H9 (cell line): ENCODE measurements around the gene FOXL1. TPM values are rescaled to one million over a fixed set of nuclear protein-coding genes. Genes with fewer than 3 reads are reported as not detected.

Experiments
- DNase-seq: peaks from one replicate; pipeline ENCODE4 v3.0.0-alpha.2; 2017
- H2AFZ ChIP-seq: one replicate; pipeline ENCODE4 v1.6.1; 2013; ENCODE audit warnings: mild to moderate bottlenecking, low read length, control low read depth, moderate library complexity
- H2AK5ac ChIP-seq: 2 replicates; pipeline ENCODE4 v1.6.1; 2013; ENCODE audit warnings: low read length, control low read depth, mixed read lengths; ENCODE audit not compliant: insufficient read length
- H2BK120ac ChIP-seq: one replicate; pipeline ENCODE4 v1.6.1; 2013; ENCODE audit warnings: low read depth, mild to moderate bottlenecking, low read length, control low read depth, inconsistent platforms; ENCODE audit not compliant: poor library complexity, severe bottlenecking
- H2BK12ac ChIP-seq: 2 replicates; pipeline ENCODE4 v1.6.1; 2013; ENCODE audit warnings: low read length, control low read depth, mixed read lengths, low read depth; ENCODE audit not compliant: insufficient read length
- H2BK15ac ChIP-seq: 2 replicates; pipeline ENCODE4 v1.6.1; 2013; ENCODE audit warnings: low read depth, low read length, control low read depth
- H2BK20ac ChIP-seq: one replicate; pipeline ENCODE4 v1.6.1; 2013; ENCODE audit warnings: low read depth, mild to moderate bottlenecking, low read length, control low read depth, inconsistent platforms; ENCODE audit not compliant: poor library complexity, severe bottlenecking
- H2BK5ac ChIP-seq: 2 replicates; pipeline ENCODE4 v1.6.1; 2013; ENCODE audit warnings: low read length, control low read depth, mixed read lengths; ENCODE audit not compliant: insufficient read length
- H3K14ac ChIP-seq: 2 replicates; pipeline ENCODE4 v1.6.1; 2013; ENCODE audit warnings: low read length, control low read depth; ENCODE audit not compliant: insufficient read depth
- H3K18ac ChIP-seq: 2 replicates; pipeline ENCODE4 v1.6.1; 2013; ENCODE audit warnings: low read depth, mild to moderate bottlenecking, mixed read lengths, low read length, control low read depth; ENCODE audit not compliant: insufficient read length
- H3K23ac ChIP-seq: 2 replicates; pipeline ENCODE4 v1.6.1; 2013; ENCODE audit warnings: low read length, control low read depth, mixed read lengths, low read depth; ENCODE audit not compliant: insufficient read length
- H3K23me2 ChIP-seq: 2 replicates; pipeline ENCODE4 v1.6.1; 2013; ENCODE audit warnings: low read depth, mild to moderate bottlenecking, mixed read lengths, low read length, control low read depth; ENCODE audit not compliant: insufficient read length, poor library complexity, severe bottlenecking
- H3K27ac ChIP-seq: 2 replicates; pipeline ENCODE4 v1.5.1; 2013; ENCODE audit warnings: low read length, control low read depth, mixed read lengths, low read depth; ENCODE audit not compliant: insufficient read length
- H3K27me3 ChIP-seq: 2 replicates; pipeline ENCODE4 v1.6.1; 2013; ENCODE audit warnings: low read length, control low read depth, inconsistent platforms; ENCODE audit not compliant: insufficient read depth
- H3K4ac ChIP-seq: 2 replicates; pipeline ENCODE4 v1.6.1; 2013; ENCODE audit warnings: low read depth, mild to moderate bottlenecking, control low read depth, inconsistent platforms, low read length, moderate library complexity
- H3K4me1 ChIP-seq: 2 replicates; pipeline ENCODE4 v1.6.1; 2013; ENCODE audit warnings: low read length, control low read depth, inconsistent platforms; ENCODE audit not compliant: insufficient read depth
- H3K4me2 ChIP-seq: 2 replicates; pipeline ENCODE4 v1.6.1; 2013; ENCODE audit warnings: low read length, control low read depth, mixed read lengths; ENCODE audit not compliant: insufficient read length, insufficient read depth
- H3K56ac ChIP-seq: 2 replicates; pipeline ENCODE4 v1.6.1; 2013; ENCODE audit warnings: low read depth, mild to moderate bottlenecking, mixed read lengths, low read length, control low read depth; ENCODE audit not compliant: insufficient read length
- H3K79me1 ChIP-seq: 2 replicates; pipeline ENCODE4 v1.6.1; 2013; ENCODE audit warnings: low read depth, mild to moderate bottlenecking, moderate library complexity, low read length, control low read depth, inconsistent platforms; ENCODE audit not compliant: insufficient read depth, poor library complexity, severe bottlenecking
- H3K79me2 ChIP-seq: 2 replicates; pipeline ENCODE4 v1.6.1; 2013; ENCODE audit warnings: low read length, control low read depth, inconsistent platforms; ENCODE audit not compliant: insufficient read depth
- H3K9ac ChIP-seq: 2 replicates; pipeline ENCODE4 v1.6.1; 2013; ENCODE audit warnings: low read length, control low read depth, mixed read lengths; ENCODE audit not compliant: insufficient read length; ENCODE audit errors: extremely low read depth
- H3K9me3 ChIP-seq: one replicate; pipeline ENCODE4 v1.6.1; 2013; ENCODE audit warnings: low read depth, low read length, inconsistent platforms; ENCODE audit not compliant: control insufficient read depth
- H3T11ph ChIP-seq: one replicate; pipeline ENCODE4 v1.6.1; 2013; ENCODE audit warnings: mild to moderate bottlenecking, low read length, control low read depth, inconsistent platforms
- H4K20me1 ChIP-seq: one replicate; pipeline ENCODE4 v1.6.1; 2013; ENCODE audit not compliant: control insufficient read depth, insufficient read length, insufficient read depth
- H4K5ac ChIP-seq: 2 replicates; pipeline ENCODE4 v1.6.1; 2013; ENCODE audit warnings: low read depth, mild to moderate bottlenecking, mixed read lengths, low read length, control low read depth; ENCODE audit not compliant: insufficient read length
- H4K8ac ChIP-seq: replicated peaks from 2 replicates; pipeline ENCODE4 v1.6.1; 2013; ENCODE audit warnings: low read length, control low read depth, mixed read lengths, low read depth; ENCODE audit not compliant: insufficient read length
- H4K91ac ChIP-seq: 2 replicates; pipeline ENCODE4 v1.6.1; 2013; ENCODE audit warnings: low read depth, mild to moderate bottlenecking, moderate library complexity, mixed read lengths, low read length, control low read depth; ENCODE audit not compliant: insufficient read length
- H3K27ac Mint-ChIP-seq, 3 experiments: 2 replicates in 2 of 3; 3 replicates in 1 of 3; pipeline ENCODE4 v1.8.0; 2020 to 2021; ENCODE audit warnings: mixed read lengths in 3 of 3, mild to moderate bottlenecking in 1 of 3, moderate library complexity in 1 of 3
- H3K27me3 Mint-ChIP-seq: 2 replicates; pipeline ENCODE4 v1.8.0; 2021; ENCODE audit warnings: low read depth, mild to moderate bottlenecking, moderate library complexity, mixed read lengths
- H3K36me3 Mint-ChIP-seq, 3 experiments: 2 replicates in 2 of 3; 3 replicates in 1 of 3; pipeline ENCODE4 v1.8.0; 2020 to 2021; ENCODE audit warnings: low read depth in 3 of 3, mixed read lengths in 3 of 3; ENCODE audit not compliant: insufficient read depth in 1 of 3
- H3K4me1 Mint-ChIP-seq, 2 experiments: 2 replicates each; pipeline ENCODE4 v1.8.0; 2020; ENCODE audit warnings: mixed read lengths in 2 of 2
- H3K4me3 Mint-ChIP-seq, 2 experiments: 2 replicates in 1 of 2; 3 replicates in 1 of 2; pipeline ENCODE4 v1.8.0; 2020 to 2021; ENCODE audit warnings: mild to moderate bottlenecking in 2 of 2, mixed read lengths in 2 of 2, moderate library complexity in 1 of 2
- H3K9me3 Mint-ChIP-seq, 2 experiments: 2 replicates in 1 of 2; 3 replicates in 1 of 2; pipeline ENCODE4 v1.8.0; 2020; ENCODE audit warnings: mild to moderate bottlenecking in 2 of 2, mixed read lengths in 2 of 2, moderate library complexity in 1 of 2
- WGBS: extraction: QIAGEN DNeasy Blood & Tissue Kit; methylation state at CpG from one replicate; pipeline ENCODE4 v1.1.7; 2013; ENCODE audit warnings: missing lambda C conversion rate, low lambda C conversion rate, mixed read lengths; ENCODE audit not compliant: insufficient read length; ENCODE audit errors: extremely low coverage; 5-methylcytosine and 5-hydroxymethylcytosine counted together
- total RNA-seq: library from RNA; stranded (reverse); gene quantifications from 2 replicates; pipeline ENCODE4 v1.2.1, GENCODE V29; 2021
- TF ChIP-seq, protein P1 (sequence below): fragments of 200-600 bp; sonication (generic); conservative IDR thresholded peaks from 3 replicates; pipeline ENCODE4 v1.8.0; 2021; ENCODE audit warnings: antibody characterized with exemption, mild to moderate bottlenecking

The FOXL1 gene
- total RNA-seq, 1 experiment from 2014 or later: 0.09 TPM

DNA sequence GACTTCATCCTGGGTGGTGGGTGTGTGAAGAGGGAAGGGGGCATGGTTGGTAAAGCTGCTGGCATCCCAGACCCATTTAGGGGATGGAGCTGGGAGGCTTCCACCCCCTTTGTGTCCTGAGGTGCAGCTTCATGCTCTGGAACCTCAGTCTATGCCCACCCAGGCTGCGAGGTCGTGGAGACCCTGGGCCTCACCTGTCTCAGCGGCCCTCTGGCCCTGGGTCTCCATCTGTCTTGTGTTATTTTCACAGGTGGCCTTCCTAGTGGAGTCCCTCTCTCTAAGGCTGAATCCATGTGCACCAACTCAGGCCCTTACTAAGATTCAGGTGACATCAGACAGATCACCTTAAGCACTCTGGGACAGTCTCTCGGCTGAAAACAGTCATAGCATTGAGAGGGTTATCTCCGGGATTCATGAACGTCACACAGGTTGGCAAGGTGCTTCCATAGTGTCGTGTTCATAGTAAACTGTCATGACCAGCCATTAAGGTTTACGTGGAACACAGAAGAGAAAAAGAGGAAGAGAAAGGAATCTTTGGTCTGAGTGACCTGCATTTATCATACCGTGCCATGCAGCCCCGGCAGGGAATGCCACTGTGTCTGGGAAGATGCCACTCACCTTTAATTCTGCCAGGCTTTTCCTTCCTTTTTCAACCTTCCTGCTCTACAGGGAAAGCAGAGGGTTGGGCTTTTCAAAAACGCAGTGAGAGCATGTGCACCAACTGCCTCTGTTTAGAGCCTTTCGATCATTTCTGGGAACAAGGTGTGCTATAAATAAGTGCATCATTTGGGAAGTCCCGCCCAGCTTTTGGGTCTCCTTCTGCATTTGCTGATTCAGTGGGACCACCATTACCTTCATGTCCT, 4.5 kb upstream of the FOXL1 start:
- Mint-ChIP-seq H3K27ac (no peak overlapping the region; a peak in 1 of 7 replicates), H3K4me1 (peaks cover 43 to 55% of the 10 kb centered on the region in 2 experiments), H3K9me3 (peaks cover 3 to 7% of the 10 kb centered on the region in 2 experiments; a peak in 4 of 5 replicates), H3K36me3 (peaks cover 0 to 1% (median 0%) of the 10 kb centered on the region in 3 experiments; a peak in 2 of 7 replicates), H3K4me3 (no peak overlapping the region; a peak in 1 of 5 replicates), H3K27me3 (peaks cover 99% of the 10 kb centered on the region)
- Histone ChIP-seq H3K4me2 (peak overlapping the region; percentile 20), H3K9ac (no peak overlapping the region), H4K20me1 (no peaks in the 10 kb centered on the region), H2BK15ac (no peak overlapping the region), H3K9me3 (no peaks in the 10 kb centered on the region), H3K4ac (no peak overlapping the region), H4K8ac (no peak overlapping the region), H3K79me2 (no peaks in the 10 kb centered on the region), H3K56ac (no peak overlapping the region), H2BK20ac (no peak overlapping the region), H2BK120ac (no peak overlapping the region), H3K23ac (no peak overlapping the region), H3K27me3 (peaks cover 85% of the 10 kb centered on the region), H2AK5ac (no peak overlapping the region), H3K79me1 (no peaks in the 10 kb centered on the region), H2BK5ac (no peak overlapping the region), H3T11ph (no peak overlapping the region), H3K23me2 (peaks cover 14% of the 10 kb centered on the region), H3K18ac (no peak overlapping the region), H4K91ac (no peak overlapping the region), H2AFZ (no peak overlapping the region), H3K14ac (no peak overlapping the region), H3K4me1 (peaks cover 14% of the 10 kb centered on the region; the same call in 1 of the 2 replicates), H3K27ac (no peak overlapping the region), H2BK12ac (no peak overlapping the region), H4K5ac (no peak overlapping the region)
- WGBS: no CpG with 5 or more reads among the region's 13 CpGs
- TF ChIP-seq, protein P1, sequence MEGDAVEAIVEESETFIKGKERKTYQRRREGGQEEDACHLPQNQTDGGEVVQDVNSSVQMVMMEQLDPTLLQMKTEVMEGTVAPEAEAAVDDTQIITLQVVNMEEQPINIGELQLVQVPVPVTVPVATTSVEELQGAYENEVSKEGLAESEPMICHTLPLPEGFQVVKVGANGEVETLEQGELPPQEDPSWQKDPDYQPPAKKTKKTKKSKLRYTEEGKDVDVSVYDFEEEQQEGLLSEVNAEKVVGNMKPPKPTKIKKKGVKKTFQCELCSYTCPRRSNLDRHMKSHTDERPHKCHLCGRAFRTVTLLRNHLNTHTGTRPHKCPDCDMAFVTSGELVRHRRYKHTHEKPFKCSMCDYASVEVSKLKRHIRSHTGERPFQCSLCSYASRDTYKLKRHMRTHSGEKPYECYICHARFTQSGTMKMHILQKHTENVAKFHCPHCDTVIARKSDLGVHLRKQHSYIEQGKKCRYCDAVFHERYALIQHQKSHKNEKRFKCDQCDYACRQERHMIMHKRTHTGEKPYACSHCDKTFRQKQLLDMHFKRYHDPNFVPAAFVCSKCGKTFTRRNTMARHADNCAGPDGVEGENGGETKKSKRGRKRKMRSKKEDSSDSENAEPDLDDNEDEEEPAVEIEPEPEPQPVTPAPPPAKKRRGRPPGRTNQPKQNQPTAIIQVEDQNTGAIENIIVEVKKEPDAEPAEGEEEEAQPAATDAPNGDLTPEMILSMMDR: no peak
- no peak for DNase-seq
